Muscle of leg (tissue), 11 donors: Measurements from ENCODE around the gene ANKRD44. TPM values are rescaled to one million over a fixed set of nuclear protein-coding genes. Genes with fewer than 3 reads are reported as not detected.
"Not testable (repeated sequence)": the region's sequence is repeated elsewhere in the genome, so short reads cannot be mapped to it uniquely, and the experiment has no call there.

Experiments used
- DNase-seq: peaks from one replicate; pipeline ENCODE4 v3.0.0; 2013
- H3K27ac ChIP-seq: one replicate; pipeline ENCODE4 v1.5.1; 2013; ENCODE audit warnings: mild to moderate bottlenecking, low read length, control low read depth
- H3K27me3 ChIP-seq: one replicate; pipeline ENCODE4 v1.6.1; 2013; ENCODE audit warnings: low read length; ENCODE audit not compliant: control insufficient read depth, insufficient read depth
- H3K36me3 ChIP-seq: one replicate; pipeline ENCODE4 v1.6.1; 2013; ENCODE audit warnings: low read length; ENCODE audit not compliant: control insufficient read depth, insufficient read depth
- H3K4me1 ChIP-seq: one replicate; pipeline ENCODE4 v1.6.1; 2013; ENCODE audit warnings: low read length; ENCODE audit not compliant: control insufficient read depth, insufficient read depth
- H3K4me3 ChIP-seq: one replicate; pipeline ENCODE4 v1.5.1; 2013; ENCODE audit warnings: low read length, control low read depth
- H3K9me3 ChIP-seq: replicated peaks from 2 replicates; pipeline ENCODE4 v1.6.1; 2013; ENCODE audit warnings: low read depth, low read length; ENCODE audit not compliant: control insufficient read depth
- WGBS: methylation state at CpG from one replicate; pipeline ENCODE4 v1.1.5; 2013; ENCODE audit warnings: missing lambda C conversion rate; ENCODE audit not compliant: insufficient coverage; 5-methylcytosine and 5-hydroxymethylcytosine counted together
- polyA plus RNA-seq, 8 donors: library from polyadenylated mRNA; unstranded; fragments of 120-200 nt; gene quantifications; one replicate each; pipeline versions ENCODE4 v1.2.1 to v1.2.3, GENCODE V29; 2013; ENCODE audit warnings: inconsistent platforms in 1 of 8, low replicate concordance in 1 of 8; ENCODE audit not compliant: insufficient read length in 8 of 8, insufficient read depth in 1 of 8
- total RNA-seq: library from RNA; stranded (reverse); fragments of 120-200 nt; gene quantifications from one replicate; pipeline ENCODE4 v1.2.4, GENCODE V29; 2013

Gene ANKRD44
- total and polyA plus RNA-seq, 9 donors, result 10.6 to 26.3 (median 15.6) TPM

GRCh38 chr2:197294260-197294659, 16.3 kb downstream of the ANKRD44 start:
- no peak overlapping the region for H3K4me3 ChIP-seq
- DNase-seq, result no peak
- no peaks in the 10 kb centered on the region for H3K36me3 ChIP-seq
- H3K4me1 ChIP-seq, result peaks cover 2% of the 10 kb centered on the region
- H3K9me3 ChIP-seq, result no peaks in the 10 kb centered on the region
- H3K27ac ChIP-seq, result no peak overlapping the region
- no CpG with 5 or more reads among the region's 3 CpGs for WGBS
- no peaks in the 10 kb centered on the region for H3K27me3 ChIP-seq

GRCh38 chr2:197293252-197294007, 17.1 kb downstream of the ANKRD44 start:
- WGBS, result no CpG with 5 or more reads among the region's 5 CpGs
- Histone ChIP-seq H3K27me3 (no peaks in the 10 kb centered on the region), H3K4me1 (peaks cover 2% of the 10 kb centered on the region), H3K27ac (no peak overlapping the region), H3K4me3 (no peak overlapping the region), H3K36me3 (no peaks in the 10 kb centered on the region), H3K9me3 (no peaks in the 10 kb centered on the region)
- no peak for DNase-seq

GRCh38 chr2:197292619-197293018, 18.0 kb downstream of the ANKRD44 start:
- no CpG with 5 or more reads among the region's 2 CpGs for WGBS
- no peak for DNase-seq
- no peaks in the 10 kb centered on the region for H3K36me3 ChIP-seq
- no peak overlapping the region for H3K27ac ChIP-seq
- H3K4me3 ChIP-seq, result no peak overlapping the region
- H3K27me3 ChIP-seq, result no peaks in the 10 kb centered on the region
- peaks cover 2% of the 10 kb centered on the region for H3K4me1 ChIP-seq
- no peaks in the 10 kb centered on the region for H3K9me3 ChIP-seq

- not testable (repeated sequence) for H3K4me1 ChIP-seq
- WGBS, result 98% methylated on average over 6 of the region's 7 CpGs
Measured at GRCh38 chr2:197287596-197287932, 23.0 kb downstream of the ANKRD44 start.

GRCh38 chr2:197286805-197287595, 23.6 kb downstream of the ANKRD44 start:
- DNase-seq, result peak; percentile 84
- H3K36me3 ChIP-seq, result no peaks in the 10 kb centered on the region
- no peaks in the 10 kb centered on the region for H3K27me3 ChIP-seq
- no peak overlapping the region for H3K27ac ChIP-seq
- no peak overlapping the region for H3K4me3 ChIP-seq
- no peaks in the 10 kb centered on the region for H3K4me1 ChIP-seq
- no peaks in the 10 kb centered on the region for H3K9me3 ChIP-seq
- WGBS, result 0% methylated on average over 1 of the region's 8 CpGs

More at GRCh38 chr2:197287596-197287932, 23.0 kb downstream of the ANKRD44 start:
- not testable (repeated sequence) for DNase-seq, H3K36me3 ChIP-seq, H3K27ac ChIP-seq, H3K9me3 ChIP-seq, H3K27me3 ChIP-seq, H3K4me3 ChIP-seq

- H3K9me3 ChIP-seq, result no peaks in the 10 kb centered on the region
- peaks cover 1% of the 10 kb centered on the region for H3K4me1 ChIP-seq
- no CpG with 5 or more reads among the region's 3 CpGs for WGBS
- no peak for DNase-seq
- H3K27ac ChIP-seq, result no peak overlapping the region
- no peaks in the 10 kb centered on the region for H3K27me3 ChIP-seq
- H3K36me3 ChIP-seq, result no peaks in the 10 kb centered on the region
- H3K4me3 ChIP-seq, result no peak overlapping the region
Measured at GRCh38 chr2:197285361-197285760, 25.2 kb downstream of the ANKRD44 start.

- no peak for DNase-seq
- no peaks in the 10 kb centered on the region for H3K27me3 ChIP-seq
- H3K4me3 ChIP-seq, result no peak overlapping the region
- H3K27ac ChIP-seq, result no peak overlapping the region
- H3K9me3 ChIP-seq, result no peaks in the 10 kb centered on the region
- peaks cover 5% of the 10 kb centered on the region for H3K4me1 ChIP-seq
- H3K36me3 ChIP-seq, result no peaks in the 10 kb centered on the region
Measured at GRCh38 chr2:197284956-197285355, 25.6 kb downstream of the ANKRD44 start.

GRCh38 chr2:197281421-197281820, 29.2 kb downstream of the ANKRD44 start:
- Histone ChIP-seq H3K4me1 (peaks cover 24% of the 10 kb centered on the region), H3K36me3 (no peaks in the 10 kb centered on the region), H3K27me3 (no peaks in the 10 kb centered on the region), H3K9me3 (no peaks in the 10 kb centered on the region), H3K4me3 (no peak overlapping the region), H3K27ac (no peak overlapping the region)
- no CpG with 5 or more reads among the region's 2 CpGs for WGBS
- peak; percentile 80 for DNase-seq

- peak; percentile 61 for DNase-seq
- Histone ChIP-seq H3K27ac (no peak overlapping the region), H3K36me3 (no peaks in the 10 kb centered on the region), H3K4me1 (peaks cover 24% of the 10 kb centered on the region), H3K4me3 (no peak overlapping the region), H3K27me3 (no peaks in the 10 kb centered on the region), H3K9me3 (no peaks in the 10 kb centered on the region)
- WGBS, result no CpG with 5 or more reads among the region's 13 CpGs
Measured at GRCh38 chr2:197280015-197280702, 30.4 kb downstream of the ANKRD44 start.
